ENCODE data around the gene HECW1.

HECW1 gene

DNA sequence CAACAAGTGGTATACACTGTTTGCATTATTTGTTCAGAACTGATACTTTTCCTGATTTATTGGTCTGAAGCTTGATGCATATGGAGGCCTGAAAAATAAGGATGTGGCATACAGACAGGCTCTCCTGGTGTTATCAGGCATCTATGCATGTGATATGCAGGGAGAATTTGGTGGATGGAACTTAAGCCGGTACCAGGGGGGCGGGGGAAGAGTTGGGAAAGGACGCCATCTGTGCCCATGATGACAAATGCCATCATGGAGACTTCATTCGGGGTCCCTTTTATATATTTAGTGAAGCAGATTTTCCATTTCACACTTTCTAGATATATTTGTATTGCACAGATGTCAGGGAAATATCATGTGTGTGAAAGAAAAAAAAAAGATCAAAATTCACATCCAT is 5.4 kb downstream of the HECW1 start:
- DNase-seq (ENCODE audit: low read depth): no peak
- H3K4me3 ChIP-seq (ENCODE audit: low read length): no peak overlapping the region
- no peak for TF ChIP-seq CTCF (conservative IDR thresholded peaks at IDR 0.05; ENCODE audit: low read depth, low read length)

DNA sequence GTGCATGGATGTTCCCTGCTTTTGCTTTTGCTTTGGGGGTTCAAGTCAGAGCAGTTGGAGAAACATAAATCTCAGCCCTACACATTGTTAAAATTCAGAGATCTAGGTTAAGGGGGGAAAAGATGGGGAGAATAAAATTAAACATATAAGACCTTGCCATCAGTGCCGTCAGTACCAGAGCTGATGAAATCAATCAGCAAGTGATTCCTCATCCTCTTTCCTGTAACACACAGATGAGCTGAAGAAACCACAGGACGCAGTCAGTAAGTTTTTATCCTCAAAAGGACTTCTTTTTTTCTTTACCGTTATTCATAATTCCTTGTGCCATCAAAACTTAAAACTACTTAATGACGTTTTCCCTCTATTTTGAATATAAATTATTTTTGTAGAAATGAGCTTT is 5.9 kb downstream of the HECW1 start:
- DNase-seq (ENCODE audit: low read depth): no peak
- TF ChIP-seq CTCF (conservative IDR thresholded peaks at IDR 0.05; ENCODE audit: low read depth, low read length): no peak

DNA sequence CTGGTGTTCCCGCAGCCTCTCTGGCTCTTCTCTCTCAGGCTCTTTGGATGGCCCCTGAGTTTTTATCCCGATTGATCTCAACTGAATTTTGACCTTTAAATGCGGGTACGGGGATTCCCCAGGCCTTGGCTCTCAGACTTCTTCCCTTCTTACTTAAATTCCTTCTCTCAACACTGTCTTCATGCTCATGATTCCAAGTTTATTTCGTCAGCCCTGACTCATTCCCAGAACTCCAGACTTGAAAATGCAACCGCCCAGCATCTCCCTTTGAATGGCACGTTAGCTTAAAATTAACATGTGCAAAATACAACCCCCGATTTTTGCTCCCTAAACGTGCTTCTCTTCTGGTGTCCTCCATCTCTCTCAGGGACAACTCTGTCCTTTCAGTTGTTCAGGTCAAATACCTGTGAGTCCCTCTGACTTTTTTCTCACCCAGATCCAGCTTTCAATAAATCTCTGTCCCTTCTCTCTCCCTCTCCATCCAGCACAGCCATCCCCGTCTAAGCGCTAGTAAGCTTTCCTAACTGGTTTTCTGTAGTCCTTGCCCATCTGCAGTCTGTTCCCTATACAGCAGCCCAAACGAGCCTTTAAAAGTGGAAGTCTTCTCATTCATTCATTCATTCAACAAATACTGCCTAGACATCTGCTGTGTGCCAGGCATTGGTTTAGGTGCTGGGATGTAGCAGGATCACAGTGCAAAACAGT is 7.1 kb downstream of the HECW1 start:
- H3K4me3 ChIP-seq (ENCODE audit: low read length): no peak overlapping the region
- no peak for TF ChIP-seq CTCF (conservative IDR thresholded peaks at IDR 0.05; ENCODE audit: low read depth, low read length)
- DNase-seq (ENCODE audit: low read depth): no peak

More for the DNA sequence above, 5.9 kb downstream of the HECW1 start:
- no peak overlapping the region for H3K4me3 ChIP-seq (ENCODE audit: low read length)

GRCh38 chr7:43121973-43122372 is 9.5 kb downstream of the HECW1 start:
- no peak overlapping the region for H3K4me3 ChIP-seq (ENCODE audit: low read length)
- DNase-seq (ENCODE audit: low read depth): no peak
- no peak for TF ChIP-seq CTCF (conservative IDR thresholded peaks at IDR 0.05; ENCODE audit: low read depth, low read length)

DNA sequence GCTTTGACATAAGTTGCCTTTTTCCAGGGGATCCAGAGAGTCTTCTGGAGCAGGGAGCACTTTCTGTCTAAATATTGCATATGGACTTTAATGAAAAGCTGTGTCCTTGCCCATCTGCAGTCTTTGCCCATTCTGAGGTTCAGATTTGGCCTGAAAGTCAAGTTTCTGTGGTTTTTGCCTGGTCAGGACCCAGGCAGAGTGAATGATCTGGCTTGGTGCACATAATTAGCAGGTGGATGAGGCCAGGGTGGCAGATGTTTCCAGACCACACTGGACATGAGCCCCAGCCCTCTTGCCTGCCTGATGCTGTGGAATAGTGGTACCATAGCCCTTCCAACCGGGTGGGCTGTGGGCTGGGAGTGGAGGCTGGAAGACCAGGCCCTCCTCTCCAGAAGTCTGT is 11.0 kb downstream of the HECW1 start:
- no peak for TF ChIP-seq CTCF (conservative IDR thresholded peaks at IDR 0.05; ENCODE audit: low read depth, low read length)
- H3K4me3 ChIP-seq (ENCODE audit: low read length): no peak overlapping the region
- DNase-seq (ENCODE audit: low read depth): no peak

DNA sequence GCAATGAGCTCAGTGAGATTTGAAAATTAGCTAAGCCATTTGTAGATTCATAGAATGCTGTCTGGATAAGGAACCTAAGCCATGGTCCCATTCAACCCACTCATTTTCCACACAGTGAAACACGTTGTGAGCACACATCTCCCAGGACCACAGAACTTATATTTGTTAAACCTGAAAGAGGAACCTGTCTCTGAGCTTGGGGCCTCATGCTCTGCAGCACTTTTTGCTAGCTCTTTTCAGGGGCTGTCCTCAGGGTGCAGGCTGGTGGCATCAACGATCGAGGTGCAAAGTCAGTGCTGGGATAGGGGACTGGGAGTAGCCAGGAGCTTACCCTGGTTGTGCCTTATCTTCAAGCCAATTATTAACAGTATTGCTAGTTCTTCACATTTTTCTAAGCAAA is 11.9 kb downstream of the HECW1 start:
- no peak for TF ChIP-seq CTCF (conservative IDR thresholded peaks at IDR 0.05; ENCODE audit: low read depth, low read length)
- no peak for DNase-seq (ENCODE audit: low read depth)
- H3K4me3 ChIP-seq (ENCODE audit: low read length): no peak overlapping the region

DNA sequence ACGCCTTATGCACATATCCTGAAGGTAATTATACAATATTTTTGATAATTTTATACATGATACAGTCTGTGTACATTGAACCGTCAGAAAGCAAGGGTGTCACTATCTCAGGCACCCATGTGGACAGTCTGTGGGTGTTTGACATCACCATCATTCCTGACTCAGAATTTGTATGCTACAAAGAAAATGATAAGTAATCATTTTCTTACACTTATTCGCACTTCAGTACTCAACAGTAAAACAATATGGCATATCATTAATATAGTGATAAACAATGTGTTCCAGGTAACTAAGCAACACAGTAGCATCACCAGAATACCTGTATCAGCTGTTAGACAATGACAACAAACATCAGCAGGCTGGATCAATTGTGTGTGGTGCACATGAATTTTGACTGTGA is 17.9 kb downstream of the HECW1 start:
- TF ChIP-seq CTCF (conservative IDR thresholded peaks at IDR 0.05; ENCODE audit: low read depth, low read length): no peak
- no peak overlapping the region for H3K4me3 ChIP-seq (ENCODE audit: low read length)
- no peak for DNase-seq (ENCODE audit: low read depth)

Data from retinal pigment epithelial cell (primary cell).